HUES48 (cell line): ENCODE data around the gene METTL14.

Experiments used
- H3K27ac ChIP-seq: one replicate; pipeline ENCODE4 v1.7.0; 2013; ENCODE audit warnings: low read depth, low read length, inconsistent platforms
- H3K27me3 ChIP-seq: 2 replicates; pipeline ENCODE4 v1.6.1; 2013; ENCODE audit warnings: mild to moderate bottlenecking, low read length; ENCODE audit not compliant: control insufficient read depth, insufficient read depth
- H3K36me3 ChIP-seq: 2 replicates; pipeline ENCODE4 v1.6.1; 2013; ENCODE audit warnings: low read length; ENCODE audit not compliant: control insufficient read depth, insufficient read depth
- H3K4me1 ChIP-seq: 2 replicates; pipeline ENCODE4 v1.6.1; 2013; ENCODE audit warnings: mild to moderate bottlenecking, low read length; ENCODE audit not compliant: control insufficient read depth, insufficient read depth
- H3K4me3 ChIP-seq: 2 replicates; pipeline ENCODE4 v1.5.1; 2013; ENCODE audit warnings: mild to moderate bottlenecking, low read depth, low read length
- H3K9ac ChIP-seq: 2 replicates; pipeline ENCODE4 v1.6.1; 2013; ENCODE audit warnings: mild to moderate bottlenecking, low read depth, low read length, moderate library complexity
- H3K9me3 ChIP-seq: 2 replicates; pipeline ENCODE4 v1.6.1; 2013; ENCODE audit warnings: low read length; ENCODE audit not compliant: control insufficient read depth, insufficient read depth

METTL14 gene

GRCh38 chr4:118734491-118735205 lies 49.5 kb downstream of the METTL14 start:
- Histone ChIP-seq H3K9me3 (no peaks in the 10 kb centered on the region), H3K27ac (no peak overlapping the region), H3K36me3 (peaks cover 90% of the 10 kb centered on the region)

GRCh38 chr4:118736900-118737299 lies 51.7 kb downstream of the METTL14 start:
- no peaks in the 10 kb centered on the region for H3K27me3 ChIP-seq
- peaks cover 83% of the 10 kb centered on the region for H3K36me3 ChIP-seq
- H3K9ac ChIP-seq: no peak overlapping the region
- H3K27ac ChIP-seq: no peak overlapping the region
- H3K9me3 ChIP-seq: no peaks in the 10 kb centered on the region
- H3K4me1 ChIP-seq: peaks cover 13% of the 10 kb centered on the region; the same call in 1 of the 2 replicates
- no peak overlapping the region for H3K4me3 ChIP-seq

More at GRCh38 chr4:118734491-118735205, 49.5 kb downstream of the METTL14 start:
- H3K27me3 ChIP-seq: no peaks in the 10 kb centered on the region
- no peak overlapping the region for H3K9ac ChIP-seq
- peaks cover 13% of the 10 kb centered on the region; the same call in 1 of the 2 replicates for H3K4me1 ChIP-seq
- H3K4me3 ChIP-seq: no peak overlapping the region

GRCh38 chr4:118738090-118738489 lies 52.9 kb downstream of the METTL14 start:
- no peak overlapping the region for H3K4me3 ChIP-seq
- no peaks in the 10 kb centered on the region for H3K9me3 ChIP-seq
- no peak overlapping the region for H3K9ac ChIP-seq
- no peak overlapping the region for H3K27ac ChIP-seq
- H3K36me3 ChIP-seq: peaks cover 80% of the 10 kb centered on the region
- no peaks in the 10 kb centered on the region for H3K27me3 ChIP-seq
- peaks cover 13% of the 10 kb centered on the region; the same call in 1 of the 2 replicates for H3K4me1 ChIP-seq

DNA sequence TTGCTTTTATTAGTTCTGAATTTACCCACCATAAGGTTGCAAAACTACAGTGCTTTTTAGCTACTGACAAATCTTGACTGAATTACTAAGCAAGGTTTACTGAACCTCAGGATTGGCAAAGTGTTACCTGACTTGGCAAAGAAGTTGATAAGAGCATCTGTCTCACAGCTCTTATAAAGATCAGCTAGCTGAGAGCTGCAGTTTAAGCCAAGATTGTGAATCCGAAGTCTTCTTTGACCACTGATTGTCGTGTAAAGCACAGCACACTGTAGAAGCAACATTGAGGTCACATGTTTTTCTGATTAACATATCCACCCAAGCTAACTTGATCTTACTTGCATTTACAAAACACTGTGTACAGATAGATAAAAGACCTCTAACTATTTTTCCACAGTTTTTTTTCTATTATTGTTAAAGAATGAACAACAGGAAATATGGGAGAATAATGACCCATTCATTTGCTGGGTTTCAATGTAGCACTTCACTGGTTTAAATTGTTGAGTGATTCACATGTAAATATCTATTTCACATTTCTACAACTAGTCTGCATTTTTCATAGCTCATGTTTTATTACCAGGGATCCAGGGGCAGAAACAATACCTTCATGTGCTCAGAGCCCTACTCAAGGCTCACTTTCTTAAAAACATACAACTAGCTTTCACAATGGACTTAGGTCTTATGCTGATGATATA lies 54.0 kb downstream of the METTL14 start:
- Histone ChIP-seq H3K4me3 (no peak overlapping the region), H3K36me3 (peaks cover 82% of the 10 kb centered on the region), H3K9ac (no peak overlapping the region), H3K4me1 (peaks cover 13% of the 10 kb centered on the region; the same call in 1 of the 2 replicates), H3K9me3 (no peaks in the 10 kb centered on the region), H3K27ac (no peak overlapping the region), H3K27me3 (no peaks in the 10 kb centered on the region)

DNA sequence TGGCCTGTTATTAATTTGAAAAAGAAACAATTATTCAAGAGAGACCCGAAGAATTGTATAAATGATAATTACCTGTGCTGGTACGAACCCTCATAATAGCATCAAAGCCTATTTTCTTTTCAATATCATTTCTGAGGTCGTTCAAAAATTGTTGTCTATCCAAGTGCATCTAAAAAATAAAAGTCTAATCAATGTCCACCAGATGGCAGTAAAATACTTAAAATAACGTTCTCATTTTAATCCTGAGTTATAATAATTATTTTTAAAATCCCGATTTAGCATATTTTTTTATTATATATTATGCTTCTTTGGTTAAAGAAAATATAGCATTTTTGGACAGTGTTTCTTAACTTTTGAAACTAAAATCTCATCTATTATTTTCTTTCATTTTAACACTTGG lies 55.7 kb downstream of the METTL14 start:
- Histone ChIP-seq H3K4me3 (no peak overlapping the region), H3K27me3 (no peaks in the 10 kb centered on the region), H3K9ac (no peak overlapping the region), H3K9me3 (no peaks in the 10 kb centered on the region), H3K27ac (no peak overlapping the region), H3K4me1 (peaks cover 13% of the 10 kb centered on the region; the same call in 1 of the 2 replicates), H3K36me3 (peaks cover 81% of the 10 kb centered on the region)

DNA sequence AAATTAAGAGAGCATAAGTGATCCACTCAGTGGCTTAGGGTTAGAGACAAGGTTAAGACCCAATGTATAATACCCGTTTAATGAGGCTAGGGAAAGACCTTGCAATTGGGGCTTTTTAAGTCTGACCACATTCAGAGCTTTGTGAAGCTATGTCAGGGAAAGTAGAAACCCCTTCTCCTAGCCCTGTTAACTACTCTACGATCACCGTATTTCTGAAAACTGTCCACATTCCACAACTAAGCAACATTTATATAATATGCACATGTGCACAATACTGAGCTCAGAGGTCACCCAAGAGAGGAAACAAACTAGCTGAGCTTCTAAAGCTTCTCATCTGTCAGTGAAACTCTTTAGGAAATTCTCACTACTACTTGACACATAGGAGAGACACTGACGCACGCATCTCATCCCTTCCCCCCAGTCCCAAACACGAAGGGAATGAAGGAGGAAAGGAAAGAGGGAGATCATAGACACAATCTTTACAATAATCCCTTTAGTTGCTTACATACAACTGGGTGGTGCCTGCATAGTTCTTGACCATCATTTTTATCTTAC lies 56.2 kb downstream of the METTL14 start:
- H3K36me3 ChIP-seq: peaks cover 77% of the 10 kb centered on the region
- H3K9ac ChIP-seq: no peak overlapping the region
- peaks cover 13% of the 10 kb centered on the region; the same call in 1 of the 2 replicates for H3K4me1 ChIP-seq
- H3K27me3 ChIP-seq: no peaks in the 10 kb centered on the region
- H3K9me3 ChIP-seq: no peaks in the 10 kb centered on the region
- H3K27ac ChIP-seq: no peak overlapping the region
- no peak overlapping the region for H3K4me3 ChIP-seq

GRCh38 chr4:118742050-118742449 lies 56.9 kb downstream of the METTL14 start:
- Histone ChIP-seq H3K9me3 (no peaks in the 10 kb centered on the region), H3K4me1 (peaks cover 13% of the 10 kb centered on the region; the same call in 1 of the 2 replicates), H3K36me3 (peaks cover 72% of the 10 kb centered on the region), H3K4me3 (no peak overlapping the region), H3K9ac (no peak overlapping the region), H3K27ac (no peak overlapping the region), H3K27me3 (no peaks in the 10 kb centered on the region)

GRCh38 chr4:118743867-118744266 lies 58.7 kb downstream of the METTL14 start:
- no peak overlapping the region for H3K27ac ChIP-seq
- H3K9me3 ChIP-seq: no peaks in the 10 kb centered on the region
- H3K36me3 ChIP-seq: peaks cover 58% of the 10 kb centered on the region
- H3K9ac ChIP-seq: no peak overlapping the region
- H3K4me3 ChIP-seq: no peak overlapping the region
- H3K4me1 ChIP-seq: peaks cover 7% of the 10 kb centered on the region; the same call in 1 of the 2 replicates
- no peaks in the 10 kb centered on the region for H3K27me3 ChIP-seq

- peaks cover 51% of the 10 kb centered on the region for H3K36me3 ChIP-seq
Observed at GRCh38 chr4:118745357-118745756, 60.2 kb downstream of the METTL14 start.

GRCh38 chr4:118746251-118746919 lies 61.2 kb downstream of the METTL14 start:
- H3K27ac ChIP-seq: no peak overlapping the region
- H3K36me3 ChIP-seq: peaks cover 55% of the 10 kb centered on the region
- no peak overlapping the region for H3K9ac ChIP-seq
- H3K9me3 ChIP-seq: no peaks in the 10 kb centered on the region
- no peaks in the 10 kb centered on the region for H3K27me3 ChIP-seq
- no peaks in the 10 kb centered on the region for H3K4me1 ChIP-seq
- H3K4me3 ChIP-seq: no peak overlapping the region

More at GRCh38 chr4:118745357-118745756, 60.2 kb downstream of the METTL14 start:
- H3K9ac ChIP-seq: no peak overlapping the region
- no peak overlapping the region for H3K27ac ChIP-seq
- H3K27me3 ChIP-seq: no peaks in the 10 kb centered on the region
- H3K9me3 ChIP-seq: no peaks in the 10 kb centered on the region
- H3K4me3 ChIP-seq: no peak overlapping the region
- H3K4me1 ChIP-seq: no peaks in the 10 kb centered on the region
